Left ventricle myocardium inferior (tissue), 1 donor: ENCODE results near the gene KRT85. TPM values are rescaled to one million over a fixed set of nuclear protein-coding genes. Genes with fewer than 3 reads are reported as not detected.

Source experiments
- DNase-seq: peaks from one replicate; pipeline ENCODE4 v3.0.0-alpha.2; 2020
- H3K27ac ChIP-seq: fragments of 200-600 bp; replicated peaks from 2 replicates; pipeline ENCODE4 v1.8.0; 2021
- H3K27me3 ChIP-seq: fragments of 200-600 bp; 2 replicates; pipeline ENCODE4 v1.8.0; 2021; ENCODE audit warnings: low read depth
- H3K36me3 ChIP-seq: fragments of 200-600 bp; 2 replicates; pipeline ENCODE4 v1.8.0; 2021
- H3K4me1 ChIP-seq: fragments of 200-600 bp; 2 replicates; pipeline ENCODE4 v1.8.0; 2021
- H3K4me3 ChIP-seq: fragments of 200-600 bp; 2 replicates; pipeline ENCODE4 v1.8.0; 2021; ENCODE audit warnings: mild to moderate bottlenecking, moderate library complexity
- H3K9me3 ChIP-seq: fragments of 200-600 bp; replicated peaks from 2 replicates; pipeline ENCODE4 v1.8.0; 2021
- CTCF ChIP-seq: fragments of 200-600 bp; IDR thresholded peaks from 2 replicates; pipeline ENCODE4 v1.8.0; 2021; ENCODE audit warnings: antibody characterized with exemption, mild to moderate bottlenecking, borderline replicate concordance
- intact Hi-C: fragments of 100-400 bp; cut with micrococcal nuclease; formaldehyde crosslinking; loops from one replicate; pipeline ENCODE4 v1.11.0; 2022
- total RNA-seq: library from RNA; stranded (reverse); fragmentation: NEBNext Ultra II Directional; extraction: Animal tissue kit (Norgen Biotek cat#: 25700); gene quantifications from one replicate; pipeline ENCODE4 v1.2.1, GENCODE V29; 2021
- donor health status: DM: no; HTN: yes; CAD: no; lungs with severe emphysema.

The KRT85 gene
- total RNA-seq, 1 donor from 2014 or later = not detected

- H3K4me3 ChIP-seq = no peak overlapping the region
- H3K27ac ChIP-seq = no peak overlapping the region
- no peaks in the 10 kb centered on the region for H3K36me3 ChIP-seq
- peaks cover 29% of the 10 kb centered on the region for H3K9me3 ChIP-seq
- intact Hi-C loops = no loop called here
- no peaks in the 10 kb centered on the region for H3K4me1 ChIP-seq
- TF ChIP-seq CTCF = no peak
- no peak for DNase-seq
- peaks cover 49% of the 10 kb centered on the region for H3K27me3 ChIP-seq
Measured at GRCh38 chr12:52334185-52334584, 33.1 kb downstream of the KRT85 start.

- Histone ChIP-seq H3K27me3 (peaks cover 51% of the 10 kb centered on the region), H3K36me3 (no peaks in the 10 kb centered on the region), H3K9me3 (peaks cover 29% of the 10 kb centered on the region), H3K4me3 (no peak overlapping the region), H3K4me1 (no peaks in the 10 kb centered on the region), H3K27ac (no peak overlapping the region)
- no peak for TF ChIP-seq CTCF
- DNase-seq = no peak
- intact Hi-C loops = no loop called here
Measured at GRCh38 chr12:52333321-52333720, 34.0 kb downstream of the KRT85 start.

- Histone ChIP-seq H3K4me3 (no peak overlapping the region), H3K36me3 (no peaks in the 10 kb centered on the region), H3K4me1 (no peaks in the 10 kb centered on the region), H3K27me3 (peaks cover 58% of the 10 kb centered on the region), H3K9me3 (peaks cover 24% of the 10 kb centered on the region), H3K27ac (no peak overlapping the region)
- intact Hi-C loops = no loop called here
- TF ChIP-seq CTCF = no peak
- DNase-seq = no peak
Measured at GRCh38 chr12:52332381-52332780, 34.9 kb downstream of the KRT85 start.

GRCh38 chr12:52331833-52332232 is 35.4 kb downstream of the KRT85 start:
- Histone ChIP-seq H3K27me3 (peaks cover 64% of the 10 kb centered on the region), H3K4me1 (no peaks in the 10 kb centered on the region), H3K36me3 (no peaks in the 10 kb centered on the region), H3K4me3 (no peak overlapping the region), H3K9me3 (peaks cover 18% of the 10 kb centered on the region), H3K27ac (no peak overlapping the region)
- DNase-seq = no peak
- TF ChIP-seq CTCF = no peak
- intact Hi-C loops = no loop called here

GRCh38 chr12:52331039-52331438 is 36.2 kb downstream of the KRT85 start:
- Histone ChIP-seq H3K4me3 (no peak overlapping the region), H3K27me3 (peaks cover 65% of the 10 kb centered on the region), H3K9me3 (peaks cover 10% of the 10 kb centered on the region), H3K27ac (no peak overlapping the region), H3K36me3 (no peaks in the 10 kb centered on the region), H3K4me1 (no peaks in the 10 kb centered on the region)
- no peak for DNase-seq
- TF ChIP-seq CTCF = no peak
- intact Hi-C loops = no loop called here
